ENCODE data around the gene PATJ. TPM values are rescaled to one million over a fixed set of nuclear protein-coding genes. Genes with fewer than 3 reads are reported as not detected.

The PATJ gene
- total and polyA plus RNA-seq, 2 of the 13 experiments (the other 11 are each of a cell fraction or from before 2014, with no cell fraction given) = 6.2 to 16.8 TPM

DNA sequence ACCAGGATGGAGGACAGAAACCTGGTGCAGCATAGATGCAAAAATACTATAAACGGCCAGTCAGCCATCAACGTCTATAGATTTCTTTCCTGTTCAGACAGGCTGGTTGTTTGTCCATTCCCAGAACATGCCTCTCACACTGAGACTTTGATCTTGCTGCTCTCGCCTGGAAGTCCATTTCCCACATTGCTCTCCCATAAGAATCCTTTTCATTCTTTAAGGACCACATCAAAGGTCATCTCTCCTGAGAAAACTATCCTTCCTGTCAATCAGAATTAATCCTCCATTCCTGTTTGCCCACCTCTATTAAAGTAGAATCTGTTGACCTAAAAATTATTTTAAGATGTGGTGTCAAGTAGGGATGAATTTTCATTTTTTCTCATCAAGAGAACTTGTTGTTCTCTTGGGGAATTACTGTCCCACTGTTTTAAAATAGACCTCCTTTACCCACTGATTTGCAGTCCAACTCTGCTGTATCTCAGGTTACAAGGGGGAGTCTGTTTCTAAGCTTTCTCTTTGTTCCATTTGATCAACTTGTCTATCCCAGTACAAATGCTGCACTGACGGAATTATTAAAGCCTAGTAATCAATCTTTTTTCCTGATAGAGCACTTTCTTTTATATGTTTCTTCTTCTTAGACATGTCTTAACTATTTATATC, 172.7 kb downstream of the PATJ start (continued):
- TF ChIP-seq, protein P1, sequence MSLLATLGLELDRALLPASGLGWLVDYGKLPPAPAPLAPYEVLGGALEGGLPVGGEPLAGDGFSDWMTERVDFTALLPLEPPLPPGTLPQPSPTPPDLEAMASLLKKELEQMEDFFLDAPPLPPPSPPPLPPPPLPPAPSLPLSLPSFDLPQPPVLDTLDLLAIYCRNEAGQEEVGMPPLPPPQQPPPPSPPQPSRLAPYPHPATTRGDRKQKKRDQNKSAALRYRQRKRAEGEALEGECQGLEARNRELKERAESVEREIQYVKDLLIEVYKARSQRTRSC (CRISPR knock-in tag; IDR thresholded peaks at IDR 0.05; ENCODE audit: low read depth) = no peak
- TF ChIP-seq U2AF1 (optimal IDR thresholded peaks at IDR 0.05; ENCODE audit: low read depth, low read length) (no peak), HNF4G (IDR thresholded peaks at IDR 0.05; ENCODE audit: borderline replicate concordance, low read depth, low read length) (peak; percentile 81), HNF4G (CRISPR knock-in tag; IDR thresholded peaks at IDR 0.05; ENCODE audit: borderline replicate concordance, low read depth) (peak; percentile 64; the same call in 1 of the 2 replicates), MTF2 (CRISPR knock-in tag; IDR thresholded peaks at IDR 0.05; ENCODE audit: borderline replicate concordance) (no peak), ZNF20 (CRISPR knock-in tag; IDR thresholded peaks at IDR 0.05) (no peak), GLI4 (CRISPR knock-in tag; IDR thresholded peaks at IDR 0.05; ENCODE audit: borderline replicate concordance) (no peak), SMYD3 (CRISPR knock-in tag; IDR thresholded peaks at IDR 0.05) (no peak), GABPA (IDR thresholded peaks at IDR 0.05; ENCODE audit: low read depth, low read length) (no peak), GABPA (CRISPR knock-in tag; IDR thresholded peaks at IDR 0.05; ENCODE audit: low read depth) (no peak), TMF1 (CRISPR knock-in tag; IDR thresholded peaks at IDR 0.05; ENCODE audit: low read depth) (no peak), HMG20A (CRISPR knock-in tag; IDR thresholded peaks at IDR 0.05; ENCODE audit: borderline replicate concordance) (peak; percentile 83; the same call in 1 of the 2 replicates), ZBTB10 (CRISPR knock-in tag; IDR thresholded peaks at IDR 0.05; ENCODE audit: borderline replicate concordance) (no peak), ZNF7 (CRISPR knock-in tag; IDR thresholded peaks at IDR 0.05) (no peak), ZNF292 (CRISPR knock-in tag; IDR thresholded peaks at IDR 0.05; ENCODE audit: borderline replicate concordance, low read depth) (no peak), MLLT10 (CRISPR knock-in tag; IDR thresholded peaks at IDR 0.05) (no peak), POGZ (CRISPR knock-in tag; IDR thresholded peaks at IDR 0.05) (peak; percentile 43), CREM (IDR thresholded peaks at IDR 0.05) (peak; percentile 75), CREM (CRISPR knock-in tag; IDR thresholded peaks at IDR 0.05) (no peak)
- TF ChIP-seq, protein P2, sequence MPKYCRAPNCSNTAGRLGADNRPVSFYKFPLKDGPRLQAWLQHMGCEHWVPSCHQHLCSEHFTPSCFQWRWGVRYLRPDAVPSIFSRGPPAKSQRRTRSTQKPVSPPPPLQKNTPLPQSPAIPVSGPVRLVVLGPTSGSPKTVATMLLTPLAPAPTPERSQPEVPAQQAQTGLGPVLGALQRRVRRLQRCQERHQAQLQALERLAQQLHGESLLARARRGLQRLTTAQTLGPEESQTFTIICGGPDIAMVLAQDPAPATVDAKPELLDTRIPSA (CRISPR knock-in tag; IDR thresholded peaks at IDR 0.05; ENCODE audit: borderline replicate concordance) = no peak
- TF ChIP-seq, protein P3, sequence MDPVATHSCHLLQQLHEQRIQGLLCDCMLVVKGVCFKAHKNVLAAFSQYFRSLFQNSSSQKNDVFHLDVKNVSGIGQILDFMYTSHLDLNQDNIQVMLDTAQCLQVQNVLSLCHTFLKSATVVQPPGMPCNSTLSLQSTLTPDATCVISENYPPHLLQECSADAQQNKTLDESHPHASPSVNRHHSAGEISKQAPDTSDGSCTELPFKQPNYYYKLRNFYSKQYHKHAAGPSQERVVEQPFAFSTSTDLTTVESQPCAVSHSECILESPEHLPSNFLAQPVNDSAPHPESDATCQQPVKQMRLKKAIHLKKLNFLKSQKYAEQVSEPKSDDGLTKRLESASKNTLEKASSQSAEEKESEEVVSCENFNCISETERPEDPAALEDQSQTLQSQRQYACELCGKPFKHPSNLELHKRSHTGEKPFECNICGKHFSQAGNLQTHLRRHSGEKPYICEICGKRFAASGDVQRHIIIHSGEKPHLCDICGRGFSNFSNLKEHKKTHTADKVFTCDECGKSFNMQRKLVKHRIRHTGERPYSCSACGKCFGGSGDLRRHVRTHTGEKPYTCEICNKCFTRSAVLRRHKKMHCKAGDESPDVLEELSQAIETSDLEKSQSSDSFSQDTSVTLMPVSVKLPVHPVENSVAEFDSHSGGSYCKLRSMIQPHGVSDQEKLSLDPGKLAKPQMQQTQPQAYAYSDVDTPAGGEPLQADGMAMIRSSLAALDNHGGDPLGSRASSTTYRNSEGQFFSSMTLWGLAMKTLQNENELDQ (CRISPR knock-in tag; IDR thresholded peaks at IDR 0.05; ENCODE audit: borderline replicate concordance) = no peak
- TF ChIP-seq, protein P4, sequence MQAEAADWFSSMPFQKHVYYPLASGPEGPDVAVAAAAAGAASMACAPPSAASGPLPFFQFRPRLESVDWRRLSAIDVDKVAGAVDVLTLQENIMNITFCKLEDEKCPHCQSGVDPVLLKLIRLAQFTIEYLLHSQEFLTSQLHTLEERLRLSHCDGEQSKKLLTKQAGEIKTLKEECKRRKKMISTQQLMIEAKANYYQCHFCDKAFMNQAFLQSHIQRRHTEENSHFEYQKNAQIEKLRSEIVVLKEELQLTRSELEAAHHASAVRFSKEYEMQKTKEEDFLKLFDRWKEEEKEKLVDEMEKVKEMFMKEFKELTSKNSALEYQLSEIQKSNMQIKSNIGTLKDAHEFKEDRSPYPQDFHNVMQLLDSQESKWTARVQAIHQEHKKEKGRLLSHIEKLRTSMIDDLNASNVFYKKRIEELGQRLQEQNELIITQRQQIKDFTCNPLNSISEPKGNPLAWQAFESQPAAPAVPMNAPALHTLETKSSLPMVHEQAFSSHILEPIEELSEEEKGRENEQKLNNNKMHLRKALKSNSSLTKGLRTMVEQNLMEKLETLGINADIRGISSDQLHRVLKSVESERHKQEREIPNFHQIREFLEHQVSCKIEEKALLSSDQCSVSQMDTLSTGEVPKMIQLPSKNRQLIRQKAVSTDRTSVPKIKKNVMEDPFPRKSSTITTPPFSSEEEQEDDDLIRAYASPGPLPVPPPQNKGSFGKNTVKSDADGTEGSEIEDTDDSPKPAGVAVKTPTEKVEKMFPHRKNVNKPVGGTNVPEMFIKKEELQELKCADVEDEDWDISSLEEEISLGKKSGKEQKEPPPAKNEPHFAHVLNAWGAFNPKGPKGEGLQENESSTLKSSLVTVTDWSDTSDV (CRISPR knock-in tag; IDR thresholded peaks at IDR 0.05) = no peak
